Nephron progenitor cell (in vitro differentiated cells): ENCODE measurements around the gene HEXD.

ENCODE experiments used
- DNase-seq: peaks from one replicate; pipeline ENCODE4 v3.0.0; 2021
- H3K27ac Mint-ChIP-seq: 2 replicates; pipeline ENCODE4 v1.8.0; 2021; ENCODE audit warnings: mild to moderate bottlenecking, moderate library complexity, mixed read lengths
- H3K27me3 Mint-ChIP-seq: 2 replicates; pipeline ENCODE4 v1.8.0; 2021; ENCODE audit warnings: mild to moderate bottlenecking, low read depth, mixed read lengths; ENCODE audit not compliant: poor library complexity
- H3K36me3 Mint-ChIP-seq: 2 replicates; pipeline ENCODE4 v1.8.0; 2021; ENCODE audit warnings: low read depth, mixed read lengths
- H3K4me1 Mint-ChIP-seq: 2 replicates; pipeline ENCODE4 v1.8.0; 2021; ENCODE audit warnings: mixed read lengths
- H3K4me3 Mint-ChIP-seq: 2 replicates; pipeline ENCODE4 v1.8.0; 2021; ENCODE audit warnings: mild to moderate bottlenecking, moderate library complexity, mixed read lengths
- H3K9me3 Mint-ChIP-seq: 2 replicates; pipeline ENCODE4 v1.8.0; 2021; ENCODE audit warnings: mild to moderate bottlenecking, moderate library complexity, mixed read lengths
- TF ChIP-seq, protein P1 (sequence below): fragments of 200-600 bp; sonication (generic); IDR thresholded peaks from 2 replicates; pipeline ENCODE4 v1.5.0; 2021; ENCODE audit warnings: antibody characterized with exemption

HEXD gene

GRCh38 chr17:82405051-82405450 lies 13.1 kb upstream of the HEXD start:
- no peaks in the 10 kb centered on the region for H3K9me3 Mint-ChIP-seq
- peaks cover 35% of the 10 kb centered on the region for H3K36me3 Mint-ChIP-seq

GRCh38 chr17:82406131-82406671 lies 11.9 kb upstream of the HEXD start:
- Mint-ChIP-seq H3K27me3 (no peaks in the 10 kb centered on the region), H3K4me1 (peaks cover 12% of the 10 kb centered on the region), H3K36me3 (peaks cover 26% of the 10 kb centered on the region), H3K27ac (no peak overlapping the region), H3K4me3 (no peak overlapping the region), H3K9me3 (no peaks in the 10 kb centered on the region)
- TF ChIP-seq, protein P1, sequence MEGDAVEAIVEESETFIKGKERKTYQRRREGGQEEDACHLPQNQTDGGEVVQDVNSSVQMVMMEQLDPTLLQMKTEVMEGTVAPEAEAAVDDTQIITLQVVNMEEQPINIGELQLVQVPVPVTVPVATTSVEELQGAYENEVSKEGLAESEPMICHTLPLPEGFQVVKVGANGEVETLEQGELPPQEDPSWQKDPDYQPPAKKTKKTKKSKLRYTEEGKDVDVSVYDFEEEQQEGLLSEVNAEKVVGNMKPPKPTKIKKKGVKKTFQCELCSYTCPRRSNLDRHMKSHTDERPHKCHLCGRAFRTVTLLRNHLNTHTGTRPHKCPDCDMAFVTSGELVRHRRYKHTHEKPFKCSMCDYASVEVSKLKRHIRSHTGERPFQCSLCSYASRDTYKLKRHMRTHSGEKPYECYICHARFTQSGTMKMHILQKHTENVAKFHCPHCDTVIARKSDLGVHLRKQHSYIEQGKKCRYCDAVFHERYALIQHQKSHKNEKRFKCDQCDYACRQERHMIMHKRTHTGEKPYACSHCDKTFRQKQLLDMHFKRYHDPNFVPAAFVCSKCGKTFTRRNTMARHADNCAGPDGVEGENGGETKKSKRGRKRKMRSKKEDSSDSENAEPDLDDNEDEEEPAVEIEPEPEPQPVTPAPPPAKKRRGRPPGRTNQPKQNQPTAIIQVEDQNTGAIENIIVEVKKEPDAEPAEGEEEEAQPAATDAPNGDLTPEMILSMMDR, result no peak
- no peak for DNase-seq

More at GRCh38 chr17:82405051-82405450, 13.1 kb upstream of the HEXD start:
- H3K27me3 Mint-ChIP-seq, result peaks cover 3% of the 10 kb centered on the region
- peaks cover 16% of the 10 kb centered on the region for H3K4me1 Mint-ChIP-seq
- H3K27ac Mint-ChIP-seq, result peak overlapping the region; percentile 91
- H3K4me3 Mint-ChIP-seq, result no peak overlapping the region
- TF ChIP-seq, protein P1, result no peak
- no peak for DNase-seq

DNA sequence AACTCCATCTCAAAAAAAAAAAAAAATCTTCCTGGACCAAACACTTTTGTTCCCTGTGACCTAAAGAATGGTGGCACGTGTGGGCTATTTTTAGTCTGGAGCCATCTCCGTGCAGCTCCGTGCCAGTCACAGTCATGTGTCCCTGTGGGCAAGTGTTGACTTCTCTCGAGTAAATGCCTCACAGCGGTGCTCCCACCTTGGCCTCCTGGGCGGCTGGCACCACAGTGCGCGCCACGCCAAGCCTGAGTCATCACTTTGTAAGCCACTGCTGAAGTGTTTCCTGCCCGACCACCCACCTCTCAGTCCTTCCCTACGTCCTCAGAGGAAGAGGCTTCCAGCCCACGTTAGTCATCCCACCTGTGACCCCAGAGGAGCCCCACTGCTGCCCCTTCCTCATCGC lies 10.9 kb upstream of the HEXD start:
- H3K9me3 Mint-ChIP-seq, result no peaks in the 10 kb centered on the region
- H3K4me3 Mint-ChIP-seq, result no peak overlapping the region
- peaks cover 12% of the 10 kb centered on the region for H3K4me1 Mint-ChIP-seq
- no peak for DNase-seq
- no peaks in the 10 kb centered on the region for H3K27me3 Mint-ChIP-seq
- H3K36me3 Mint-ChIP-seq, result peaks cover 20% of the 10 kb centered on the region
- TF ChIP-seq, protein P1, result no peak
- H3K27ac Mint-ChIP-seq, result no peak overlapping the region

DNA sequence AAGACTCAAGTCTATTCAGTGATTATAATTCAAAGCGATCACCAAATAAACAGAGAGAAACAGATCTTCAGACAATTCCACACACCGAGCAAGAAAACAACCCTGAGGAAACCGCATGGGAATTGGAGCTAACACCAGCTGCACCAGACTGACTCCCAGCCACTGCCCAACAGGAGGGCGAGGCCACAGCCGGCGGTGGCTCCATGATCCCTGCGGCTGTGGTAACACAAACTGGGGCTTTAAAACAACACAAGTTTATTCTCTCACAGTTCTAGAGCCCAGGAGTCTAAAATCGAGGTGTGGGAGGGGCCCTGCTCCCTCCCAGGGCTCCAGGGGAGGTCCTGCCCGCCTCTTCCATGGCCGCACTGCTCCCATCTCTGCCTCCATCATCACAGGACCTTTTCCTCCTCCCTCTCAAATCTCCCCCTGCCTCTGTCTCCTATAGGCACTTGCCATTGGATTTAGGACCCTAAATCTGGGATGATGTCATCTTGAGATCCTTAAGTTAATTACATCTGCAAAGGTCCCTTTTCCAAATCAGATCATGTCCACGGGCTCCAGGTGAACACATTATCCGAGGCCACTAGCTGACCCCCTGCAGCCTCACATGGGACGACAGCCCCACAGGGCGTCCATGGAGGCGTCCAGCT lies 9.7 kb upstream of the HEXD start:
- DNase-seq, result no peak
- Mint-ChIP-seq H3K27me3 (no peaks in the 10 kb centered on the region), H3K36me3 (peaks cover 15% of the 10 kb centered on the region), H3K4me1 (peaks cover 12% of the 10 kb centered on the region), H3K4me3 (no peak overlapping the region), H3K27ac (peak overlapping the region; percentile 69), H3K9me3 (no peaks in the 10 kb centered on the region)
- TF ChIP-seq, protein P1, result no peak

GRCh38 chr17:82408938-82409318 lies 9.2 kb upstream of the HEXD start:
- Mint-ChIP-seq H3K27me3 (no peaks in the 10 kb centered on the region), H3K4me1 (peaks cover 12% of the 10 kb centered on the region), H3K9me3 (no peaks in the 10 kb centered on the region), H3K27ac (no peak overlapping the region), H3K4me3 (no peak overlapping the region), H3K36me3 (peaks cover 15% of the 10 kb centered on the region)
- TF ChIP-seq, protein P1, result no peak
- no peak for DNase-seq
